GM23338 (cell line): ENCODE measurements around the gene IRAK1BP1. TPM values are rescaled to one million over a fixed set of nuclear protein-coding genes. Genes with fewer than 3 reads are reported as not detected.

ENCODE experiments used
- ATAC-seq: fragments of 200-7000 bp; cut with Tn5 transposase; 3 replicates; pipeline ENCODE4 v1.9.1; 2020
- DNase-seq: peaks from one replicate; pipeline ENCODE4 v3.0.0-alpha.2; 2015; ENCODE audit warnings: low spot score
- H2AFZ ChIP-seq: fragments of 200-600 bp; sonication (generic); 2 replicates; pipeline ENCODE4 v1.8.0; 2016; ENCODE audit warnings: antibody characterized with exemption, mild to moderate bottlenecking, moderate library complexity
- H3F3A ChIP-seq: fragments of 200-600 bp; sonication (generic); replicated peaks from 2 replicates; pipeline ENCODE4 v1.8.0; 2017; ENCODE audit warnings: antibody characterized with exemption, mixed run types, low read depth
- H3K27ac ChIP-seq: fragments of 200-600 bp; sonication (generic); 2 replicates; pipeline ENCODE4 v1.6.1; 2016; ENCODE audit warnings: low read depth
- H3K27me3 ChIP-seq: fragments of 200-600 bp; sonication (generic); 2 replicates; pipeline ENCODE4 v1.8.0; 2016; ENCODE audit warnings: mild to moderate bottlenecking, mixed run types, moderate library complexity; ENCODE audit not compliant: insufficient read depth
- H3K36me3 ChIP-seq: fragments of 200-600 bp; sonication (generic); 2 replicates; pipeline ENCODE4 v1.8.0; 2016; ENCODE audit warnings: mild to moderate bottlenecking; ENCODE audit not compliant: insufficient read depth
- H3K4me1 ChIP-seq: fragments of 200-600 bp; sonication (generic); 2 replicates; pipeline ENCODE4 v1.8.0; 2016; ENCODE audit warnings: mild to moderate bottlenecking, moderate library complexity; ENCODE audit not compliant: insufficient read depth
- H3K4me2 ChIP-seq: fragments of 200-600 bp; sonication (generic); 2 replicates; pipeline ENCODE4 v1.7.1; 2017; ENCODE audit warnings: mixed run types
- H3K4me3 ChIP-seq: fragments of 200-600 bp; sonication (generic); 2 replicates; pipeline ENCODE4 v1.6.1; 2016; ENCODE audit warnings: mixed run types
- H3K79me2 ChIP-seq: fragments of 200-600 bp; sonication (generic); replicated peaks from 2 replicates; pipeline ENCODE4 v1.8.0; 2017; ENCODE audit warnings: mild to moderate bottlenecking; ENCODE audit not compliant: insufficient read depth
- H3K9me2 ChIP-seq: fragments of 200-600 bp; sonication (generic); 2 replicates; pipeline ENCODE4 v1.8.0; 2017; ENCODE audit not compliant: insufficient read depth
- H4K20me1 ChIP-seq: fragments of 200-600 bp; sonication (generic); replicated peaks from 2 replicates; pipeline ENCODE4 v1.8.0; 2017; ENCODE audit warnings: mild to moderate bottlenecking; ENCODE audit not compliant: insufficient read depth
- H3K27ac Mint-ChIP-seq: 2 replicates; pipeline ENCODE4 v1.8.0; 2020; ENCODE audit warnings: inconsistent platforms, mild to moderate bottlenecking, moderate library complexity, mixed read lengths
- H3K27me3 Mint-ChIP-seq: 3 replicates; pipeline ENCODE4 v1.8.0; 2022; ENCODE audit warnings: low read depth, mild to moderate bottlenecking, moderate library complexity, mixed read lengths, inconsistent platforms; ENCODE audit not compliant: insufficient read depth, poor library complexity
- H3K36me3 Mint-ChIP-seq: 3 replicates; pipeline ENCODE4 v1.8.0; 2021; ENCODE audit warnings: low read depth, mild to moderate bottlenecking, inconsistent platforms, moderate library complexity, mixed read lengths
- H3K4me1 Mint-ChIP-seq: 3 replicates; pipeline ENCODE4 v1.8.0; 2020; ENCODE audit warnings: mild to moderate bottlenecking, inconsistent platforms, mixed read lengths
- H3K4me3 Mint-ChIP-seq: 3 replicates; pipeline ENCODE4 v1.8.0; 2021; ENCODE audit warnings: moderate library complexity, mild to moderate bottlenecking, inconsistent platforms, mixed read lengths
- H3K9me3 Mint-ChIP-seq: 3 replicates; pipeline ENCODE4 v1.8.0; 2020; ENCODE audit warnings: moderate library complexity, mild to moderate bottlenecking, inconsistent platforms, mixed read lengths
- POLR2AphosphoS5 ChIP-seq: IDR thresholded peaks from 2 replicates; pipeline ENCODE4 v1.6.1; 2016; ENCODE audit warnings: antibody characterized with exemption, low read depth
- STAT1 ChIP-seq: IDR thresholded peaks from one replicate; pipeline ENCODE4 v1.6.1; 2016; ENCODE audit warnings: antibody characterized with exemption; ENCODE audit not compliant: unreplicated experiment
- polyA plus RNA-seq: library from polyadenylated mRNA; unstranded; fragments of >200 nt; fragmentation: Nextera tagmentation; extraction: Ambion mirVana; gene quantifications from 2 replicates; pipeline ENCODE4 v1.2.1, GENCODE V29; 2016
- total RNA-seq: library from RNA; depleted of rRNA; stranded (reverse); fragments of >200 nt; shearing (Covaris generic); gene quantifications from 2 replicates; pipeline ENCODE4 v1.2.3, GENCODE V29; 2014; rRNA removed
- TF ChIP-seq, protein P1 (sequence below): fragments of 250-450 bp; sonication (Bioruptor Pico); IDR thresholded peaks from 2 replicates; pipeline ENCODE4 v1.5.0; 2020; ENCODE audit warnings: mild to moderate bottlenecking, moderate library complexity

IRAK1BP1 gene
- total and polyA plus RNA-seq, 2 experiments from 2014 or later: 12.8 to 13.5 TPM

DNA sequence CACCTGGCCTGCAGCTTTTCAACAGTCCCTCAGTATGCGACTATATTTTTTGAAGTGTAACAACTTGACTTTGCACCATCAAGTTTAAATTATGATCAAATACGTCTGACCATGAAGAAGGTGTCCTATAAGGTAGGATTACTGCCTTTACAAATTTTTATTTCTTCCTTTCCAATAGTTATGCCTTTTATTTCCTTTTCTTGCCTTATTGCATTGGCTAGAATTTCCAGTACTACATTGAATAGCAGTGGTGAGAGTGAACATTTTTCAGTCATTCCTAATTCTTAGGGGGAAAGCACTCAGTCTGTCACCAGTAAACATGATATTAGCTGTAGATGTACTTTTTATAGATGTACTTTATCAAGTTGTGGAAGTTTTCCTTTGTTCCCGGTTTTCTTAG is 81.4 kb downstream of the IRAK1BP1 start (continued):
- TF ChIP-seq, protein P1, sequence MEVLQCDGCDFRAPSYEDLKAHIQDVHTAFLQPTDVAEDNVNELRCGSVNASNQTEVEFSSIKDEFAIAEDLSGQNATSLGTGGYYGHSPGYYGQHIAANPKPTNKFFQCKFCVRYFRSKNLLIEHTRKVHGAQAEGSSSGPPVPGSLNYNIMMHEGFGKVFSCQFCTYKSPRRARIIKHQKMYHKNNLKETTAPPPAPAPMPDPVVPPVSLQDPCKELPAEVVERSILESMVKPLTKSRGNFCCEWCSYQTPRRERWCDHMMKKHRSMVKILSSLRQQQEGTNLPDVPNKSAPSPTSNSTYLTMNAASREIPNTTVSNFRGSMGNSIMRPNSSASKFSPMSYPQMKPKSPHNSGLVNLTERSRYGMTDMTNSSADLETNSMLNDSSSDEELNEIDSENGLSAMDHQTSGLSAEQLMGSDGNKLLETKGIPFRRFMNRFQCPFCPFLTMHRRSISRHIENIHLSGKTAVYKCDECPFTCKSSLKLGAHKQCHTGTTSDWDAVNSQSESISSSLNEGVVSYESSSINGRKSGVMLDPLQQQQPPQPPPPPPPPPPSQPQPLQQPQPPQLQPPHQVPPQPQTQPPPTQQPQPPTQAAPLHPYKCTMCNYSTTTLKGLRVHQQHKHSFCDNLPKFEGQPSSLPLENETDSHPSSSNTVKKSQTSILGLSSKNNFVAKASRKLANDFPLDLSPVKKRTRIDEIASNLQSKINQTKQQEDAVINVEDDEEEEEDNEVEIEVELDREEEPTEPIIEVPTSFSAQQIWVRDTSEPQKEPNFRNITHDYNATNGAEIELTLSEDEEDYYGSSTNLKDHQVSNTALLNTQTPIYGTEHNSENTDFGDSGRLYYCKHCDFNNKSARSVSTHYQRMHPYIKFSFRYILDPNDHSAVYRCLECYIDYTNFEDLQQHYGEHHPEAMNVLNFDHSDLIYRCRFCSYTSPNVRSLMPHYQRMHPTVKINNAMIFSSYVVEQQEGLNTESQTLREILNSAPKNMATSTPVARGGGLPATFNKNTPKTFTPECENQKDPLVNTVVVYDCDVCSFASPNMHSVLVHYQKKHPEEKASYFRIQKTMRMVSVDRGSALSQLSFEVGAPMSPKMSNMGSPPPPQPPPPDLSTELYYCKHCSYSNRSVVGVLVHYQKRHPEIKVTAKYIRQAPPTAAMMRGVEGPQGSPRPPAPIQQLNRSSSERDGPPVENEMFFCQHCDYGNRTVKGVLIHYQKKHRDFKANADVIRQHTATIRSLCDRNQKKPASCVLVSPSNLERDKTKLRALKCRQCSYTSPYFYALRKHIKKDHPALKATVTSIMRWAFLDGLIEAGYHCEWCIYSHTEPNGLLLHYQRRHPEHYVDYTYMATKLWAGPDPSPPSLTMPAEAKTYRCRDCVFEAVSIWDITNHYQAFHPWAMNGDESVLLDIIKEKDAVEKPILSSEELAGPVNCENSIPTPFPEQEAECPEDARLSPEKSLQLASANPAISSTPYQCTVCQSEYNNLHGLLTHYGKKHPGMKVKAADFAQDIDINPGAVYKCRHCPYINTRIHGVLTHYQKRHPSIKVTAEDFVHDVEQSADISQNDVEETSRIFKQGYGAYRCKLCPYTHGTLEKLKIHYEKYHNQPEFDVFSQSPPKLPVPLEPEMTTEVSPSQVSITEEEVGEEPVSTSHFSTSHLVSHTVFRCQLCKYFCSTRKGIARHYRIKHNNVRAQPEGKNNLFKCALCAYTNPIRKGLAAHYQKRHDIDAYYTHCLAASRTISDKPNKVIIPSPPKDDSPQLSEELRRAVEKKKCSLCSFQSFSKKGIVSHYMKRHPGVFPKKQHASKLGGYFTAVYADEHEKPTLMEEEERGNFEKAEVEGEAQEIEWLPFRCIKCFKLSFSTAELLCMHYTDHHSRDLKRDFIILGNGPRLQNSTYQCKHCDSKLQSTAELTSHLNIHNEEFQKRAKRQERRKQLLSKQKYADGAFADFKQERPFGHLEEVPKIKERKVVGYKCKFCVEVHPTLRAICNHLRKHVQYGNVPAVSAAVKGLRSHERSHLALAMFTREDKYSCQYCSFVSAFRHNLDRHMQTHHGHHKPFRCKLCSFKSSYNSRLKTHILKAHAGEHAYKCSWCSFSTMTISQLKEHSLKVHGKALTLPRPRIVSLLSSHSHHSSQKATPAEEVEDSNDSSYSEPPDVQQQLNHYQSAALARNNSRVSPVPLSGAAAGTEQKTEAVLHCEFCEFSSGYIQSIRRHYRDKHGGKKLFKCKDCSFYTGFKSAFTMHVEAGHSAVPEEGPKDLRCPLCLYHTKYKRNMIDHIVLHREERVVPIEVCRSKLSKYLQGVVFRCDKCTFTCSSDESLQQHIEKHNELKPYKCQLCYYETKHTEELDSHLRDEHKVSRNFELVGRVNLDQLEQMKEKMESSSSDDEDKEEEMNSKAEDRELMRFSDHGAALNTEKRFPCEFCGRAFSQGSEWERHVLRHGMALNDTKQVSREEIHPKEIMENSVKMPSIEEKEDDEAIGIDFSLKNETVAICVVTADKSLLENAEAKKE (CRISPR knock-in tag): no peak
- no peak for TF ChIP-seq STAT1

DNA sequence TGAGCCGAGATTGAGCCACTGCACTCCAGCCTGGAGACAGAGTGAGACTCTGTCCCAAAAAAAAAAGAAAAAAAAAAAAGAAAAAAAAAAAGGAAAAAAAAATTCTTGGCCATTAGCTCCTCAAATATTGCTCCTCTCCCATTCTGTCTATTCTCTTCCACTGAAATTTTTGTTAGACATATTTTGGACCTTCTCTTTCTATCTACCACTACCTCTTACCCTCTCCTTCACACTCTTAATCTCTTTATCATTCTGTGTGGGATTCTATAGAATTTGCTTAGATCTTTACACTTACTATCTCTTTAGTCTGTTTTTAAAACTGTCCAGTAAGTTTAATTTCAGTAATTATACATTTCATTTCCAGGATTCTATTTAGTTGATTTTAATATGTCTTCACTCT is 85.0 kb downstream of the IRAK1BP1 start:
- DNase-seq (no peak), ATAC-seq (no peak)
- H3K9me2 ChIP-seq: no peaks in the 10 kb centered on the region
- Mint-ChIP-seq H3K36me3 (peaks cover 90% of the 10 kb centered on the region), H3K4me1 (peaks cover 9% of the 10 kb centered on the region), H3K4me3 (no peak overlapping the region), H3K27ac (no peak overlapping the region), H3K9me3 (peaks cover 24% of the 10 kb centered on the region), H3K27me3 (peaks cover 12% of the 10 kb centered on the region)
- H3K27ac ChIP-seq: no peak overlapping the region
- H2AFZ ChIP-seq: no peak overlapping the region
- no peak for TF ChIP-seq POLR2AphosphoS5
- no peaks in the 10 kb centered on the region for H4K20me1 ChIP-seq
- H3K79me2 ChIP-seq: no peaks in the 10 kb centered on the region
- H3K36me3 ChIP-seq: peaks cover 45% of the 10 kb centered on the region
- H3K4me1 ChIP-seq: peaks cover 11% of the 10 kb centered on the region
- H3K4me2 ChIP-seq: no peak overlapping the region
- no peak overlapping the region for H3K4me3 ChIP-seq
- no peaks in the 10 kb centered on the region for H3K27me3 ChIP-seq
- H3F3A ChIP-seq: no peaks in the 10 kb centered on the region

Other genes with a start within 250 kb of the IRAK1BP1 start
- 63.6 and 65.4 TPM in 2 replicates for gene PHIP, start 210.7 kb downstream of the IRAK1BP1 start, total RNA-seq
- 38.0 and 48.0 TPM in 2 replicates for gene PHIP, start 210.7 kb downstream of the IRAK1BP1 start, polyA plus RNA-seq